SK-N-MC (cell line): Measurements from ENCODE around the gene DGKB.

Experiments used
- EZH2 ChIP-seq: fragments of 200-600 bp; sonication (generic); IDR thresholded peaks from one replicate; pipeline ENCODE4 v1.6.1; 2017; ENCODE audit warnings: antibody characterized with exemption
- POLR2AphosphoS5 ChIP-seq: IDR thresholded peaks from 2 replicates; pipeline ENCODE4 v1.6.1; 2012; ENCODE audit warnings: mild to moderate bottlenecking, low read depth, low read length, borderline replicate concordance

GRCh38 chr7:14521183-14521582, 381.4 kb downstream of the DGKB start:
- TF ChIP-seq POLR2AphosphoS5 (no peak), EZH2 (no peak)
